GM18508 (cell line): ENCODE data around the gene CPE.

Experiments
- ATAC-seq: cut with Tn5 transposase; IDR thresholded peaks from one replicate; pipeline ENCODE4 v1.9.1; 2021; ENCODE audit warnings: moderate number of reproducible peaks; ENCODE audit not compliant: insufficient read depth, unreplicated experiment

CPE gene

GRCh38 chr4:165505958-165506837, 127.4 kb downstream of the CPE start:
- ATAC-seq = no peak

- ATAC-seq = no peak
These were observed 128.0 kb downstream of the CPE start for GRCh38 chr4:165506849-165507248.

- ATAC-seq = no peak
These were observed 128.6 kb downstream of the CPE start for GRCh38 chr4:165507381-165507780.

- ATAC-seq = no peak
These were observed 129.7 kb downstream of the CPE start for GRCh38 chr4:165508372-165509120.

GRCh38 chr4:165512424-165512823, 133.6 kb downstream of the CPE start:
- no peak for ATAC-seq

GRCh38 chr4:165514739-165515138, 135.9 kb downstream of the CPE start:
- ATAC-seq = no peak

GRCh38 chr4:165515201-165515600, 136.4 kb downstream of the CPE start:
- no peak for ATAC-seq

GRCh38 chr4:165516281-165516833, 137.5 kb downstream of the CPE start:
- no peak for ATAC-seq

- no peak for ATAC-seq
These were observed 138.4 kb downstream of the CPE start for GRCh38 chr4:165517216-165517615.

GRCh38 chr4:165518024-165518616, 139.3 kb downstream of the CPE start:
- ATAC-seq = no peak

GRCh38 chr4:165518686-165519085, 139.9 kb downstream of the CPE start:
- ATAC-seq = no peak

- ATAC-seq = no peak
These were observed 140.8 kb downstream of the CPE start for GRCh38 chr4:165519591-165519990.

- no peak for ATAC-seq
These were observed 141.3 kb downstream of the CPE start for GRCh38 chr4:165520086-165520485.

- no peak for ATAC-seq
These were observed 143.2 kb downstream of the CPE start for GRCh38 chr4:165522050-165522449.

GRCh38 chr4:165524532-165525190, 145.9 kb downstream of the CPE start:
- ATAC-seq = no peak

- no peak for ATAC-seq
These were observed 154.2 kb downstream of the CPE start for GRCh38 chr4:165532976-165533375.

- ATAC-seq = no peak
These were observed 158.3 kb downstream of the CPE start for GRCh38 chr4:165537028-165537648.

GRCh38 chr4:165539801-165540200, 161.0 kb downstream of the CPE start:
- ATAC-seq = no peak

GRCh38 chr4:165540206-165540830, 161.5 kb downstream of the CPE start:
- ATAC-seq = no peak
